WTC11 (cell line): ENCODE data around the gene JAZF1. TPM values are rescaled to one million over a fixed set of nuclear protein-coding genes. Genes with fewer than 3 reads are reported as not detected.

Experiments
- ATAC-seq: fragments of 200-7000 bp; cut with Tn5 transposase; 2 replicates; pipeline ENCODE4 v1.10.0; 2021; ENCODE audit warnings: mild to moderate bottlenecking, moderate library complexity
- CTCF ChIA-PET: fragments of 300-600 bp; sonication (Branson Sonifier 250); formaldehyde crosslinking; loops from one replicate; lab custom pipeline; 2021; ENCODE audit warnings: antibody characterized with exemption; lab: Charles Lee
- POLR2A ChIA-PET: fragments of 350-600 bp; sonication (Branson Sonifier 250); formaldehyde crosslinking; loops from one replicate; lab custom pipeline; 2021; ENCODE audit warnings: antibody characterized with exemption; lab: Charles Lee
- DNase-seq: peaks from one replicate; pipeline ENCODE4 v3.0.0; 2021; ENCODE audit warnings: low spot score
- H3K27ac Mint-ChIP-seq: 2 replicates; pipeline ENCODE4 v1.8.0; 2021; ENCODE audit warnings: mixed read lengths
- H3K27me3 Mint-ChIP-seq: 2 replicates; pipeline ENCODE4 v1.8.0; 2021; ENCODE audit warnings: low read depth, mild to moderate bottlenecking, moderate library complexity, mixed read lengths
- H3K36me3 Mint-ChIP-seq: 2 replicates; pipeline ENCODE4 v1.8.0; 2021; ENCODE audit warnings: mixed read lengths
- H3K4me1 Mint-ChIP-seq: 2 replicates; pipeline ENCODE4 v1.8.0; 2022; ENCODE audit warnings: mixed read lengths
- H3K4me3 Mint-ChIP-seq: 2 replicates; pipeline ENCODE4 v1.8.0; 2021; ENCODE audit warnings: mild to moderate bottlenecking, moderate library complexity, mixed read lengths
- H3K9me3 Mint-ChIP-seq: 2 replicates; pipeline ENCODE4 v1.8.0; 2021; ENCODE audit warnings: mixed read lengths
- ARID4B ChIP-seq: sonication (generic); formaldehyde crosslinking; IDR thresholded peaks from 2 replicates; pipeline ENCODE4 v1.8.0; 2023; ENCODE audit warnings: missing genetic modification reagents, mild to moderate bottlenecking, borderline replicate concordance
- ATF1 ChIP-seq: sonication (generic); formaldehyde crosslinking; IDR thresholded peaks from 2 replicates; pipeline ENCODE4 v1.8.1; 2023; ENCODE audit warnings: mild to moderate bottlenecking, moderate library complexity, missing genetic modification reagents
- ATF6 ChIP-seq: sonication (generic); formaldehyde crosslinking; IDR thresholded peaks from 2 replicates; pipeline ENCODE4 v1.8.1; 2023; ENCODE audit warnings: mild to moderate bottlenecking, missing genetic modification reagents
- FOXJ3 ChIP-seq: sonication (generic); formaldehyde crosslinking; IDR thresholded peaks from 2 replicates; pipeline ENCODE4 v1.9.0; 2021; ENCODE audit warnings: missing genetic modification reagents, mild to moderate bottlenecking, borderline replicate concordance
- FOXP1 ChIP-seq: sonication (generic); formaldehyde crosslinking; IDR thresholded peaks from 2 replicates; pipeline ENCODE4 v1.8.0; 2022; ENCODE audit warnings: missing genetic modification reagents, mild to moderate bottlenecking, moderate library complexity, borderline replicate concordance
- GABPB1 ChIP-seq: sonication (generic); formaldehyde crosslinking; IDR thresholded peaks from 2 replicates; pipeline ENCODE4 v1.8.1; 2023; ENCODE audit warnings: mild to moderate bottlenecking, missing genetic modification reagents
- GRHL2 ChIP-seq: fragments of 250-450 bp; sonication (Bioruptor Pico); IDR thresholded peaks from 2 replicates; pipeline ENCODE4 v1.8.0; 2022; ENCODE audit warnings: mild to moderate bottlenecking, moderate library complexity; ENCODE audit not compliant: insufficient replicate concordance, severe bottlenecking
- GTF2I ChIP-seq: fragments of 250-450 bp; sonication (Bioruptor Pico); conservative IDR thresholded peaks from 2 replicates; pipeline ENCODE4 v1.4.0; 2021; ENCODE audit warnings: mild to moderate bottlenecking
- HMGXB4 ChIP-seq: sonication (generic); formaldehyde crosslinking; IDR thresholded peaks from 2 replicates; pipeline ENCODE4 v1.8.1; 2023; ENCODE audit warnings: mild to moderate bottlenecking, moderate library complexity, missing genetic modification reagents
- MYBL2 ChIP-seq: sonication (generic); formaldehyde crosslinking; IDR thresholded peaks from 2 replicates; pipeline ENCODE4 v1.8.1; 2023; ENCODE audit warnings: mild to moderate bottlenecking, moderate library complexity, missing genetic modification reagents
- NFATC4 ChIP-seq: fragments of 250-450 bp; sonication (Bioruptor Pico); IDR thresholded peaks from 2 replicates; pipeline ENCODE4 v1.9.0; 2021; ENCODE audit warnings: mild to moderate bottlenecking
- NR1H2 ChIP-seq: sonication (generic); formaldehyde crosslinking; IDR thresholded peaks from 2 replicates; pipeline ENCODE4 v1.9.0; 2021; ENCODE audit warnings: mild to moderate bottlenecking, moderate library complexity, missing genetic modification reagents
- SOX15 ChIP-seq: fragments of 250-450 bp; sonication (Bioruptor Pico); IDR thresholded peaks from 2 replicates; pipeline ENCODE4 v1.9.0; 2021; ENCODE audit warnings: mild to moderate bottlenecking
- ZNF219 ChIP-seq: sonication (generic); formaldehyde crosslinking; IDR thresholded peaks from 2 replicates; pipeline ENCODE4 v1.8.0; 2023; ENCODE audit warnings: missing genetic modification reagents, mild to moderate bottlenecking, borderline replicate concordance
- ZNF423 ChIP-seq: fragments of 250-450 bp; sonication (Bioruptor Pico); IDR thresholded peaks from 2 replicates; pipeline ENCODE4 v2.1.2; 2022; ENCODE audit warnings: mild to moderate bottlenecking, moderate library complexity
- ZNF671 ChIP-seq: fragments of 250-450 bp; sonication (Bioruptor Pico); IDR thresholded peaks from 2 replicates; pipeline ENCODE4 v1.8.0; 2021; ENCODE audit warnings: mild to moderate bottlenecking
- total RNA-seq: library from RNA; stranded (reverse); gene quantifications from 3 replicates; pipeline ENCODE4 v1.2.3, GENCODE V29; 2021
- TF ChIP-seq, protein P1 (sequence below): fragments of 250-450 bp; sonication (Bioruptor Pico); IDR thresholded peaks from 2 replicates; pipeline ENCODE4 v1.9.0; 2021; ENCODE audit warnings: mild to moderate bottlenecking, borderline replicate concordance
- TF ChIP-seq, protein P2 (sequence below): sonication (generic); formaldehyde crosslinking; IDR thresholded peaks from 2 replicates; pipeline ENCODE4 v1.8.0; 2022; ENCODE audit warnings: mild to moderate bottlenecking, missing genetic modification reagents
- TF ChIP-seq, protein P3 (sequence below): sonication (generic); formaldehyde crosslinking; IDR thresholded peaks from 2 replicates; pipeline ENCODE4 v1.8.1; 2022; ENCODE audit warnings: low read depth, mild to moderate bottlenecking, moderate library complexity, missing genetic modification reagents, borderline replicate concordance
- TF ChIP-seq, protein P4 (sequence below): sonication (generic); formaldehyde crosslinking; IDR thresholded peaks from 2 replicates; pipeline ENCODE4 v1.8.1; 2022; ENCODE audit warnings: low read depth, missing genetic modification reagents, borderline replicate concordance

JAZF1 gene
- total RNA-seq, 1 experiment from 2014 or later, result 19.0 TPM

DNA sequence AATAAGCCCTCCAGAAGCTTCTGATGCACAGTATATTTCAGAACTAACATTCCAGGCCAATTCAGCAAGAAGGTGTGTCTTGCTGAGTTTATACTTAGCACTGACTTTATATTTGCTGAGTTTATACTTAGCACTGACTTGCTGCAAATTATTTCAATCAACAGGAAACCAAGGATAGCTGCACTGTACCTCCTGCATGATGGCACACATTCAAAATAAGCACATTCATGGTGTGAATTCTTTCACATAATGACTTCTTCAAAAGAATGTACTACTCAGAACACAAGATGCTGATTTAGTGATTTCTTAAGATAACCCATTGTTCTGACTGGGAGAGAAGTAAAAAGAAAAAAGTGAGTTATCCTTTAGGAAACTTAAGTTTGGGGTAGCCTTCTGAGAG lies 52.0 kb downstream of the JAZF1 start:
- CTCF ChIA-PET, result interaction anchor here (0.8 kb wide), 1 partner anchor 16 kb away, joined by 3 read pairs; no protein-coding TSS in a partner anchor
- ATAC-seq, result no peak
- H3K9me3 Mint-ChIP-seq, result 0 out of 2 replicates have a peak, but pooled peaks cover 6% of the 10 kb centered on the region
- H3K4me1 Mint-ChIP-seq, result peaks cover 52% of the 10 kb centered on the region
- H3K4me3 Mint-ChIP-seq, result no peak overlapping the region
- POLR2A ChIA-PET, result no interaction called here
- H3K27ac Mint-ChIP-seq, result no peak overlapping the region
- H3K36me3 Mint-ChIP-seq, result peaks cover 9% of the 10 kb centered on the region
- no peak for TF ChIP-seq GRHL2
- no peak for TF ChIP-seq ZNF219 (CRISPR knock-in tag)
- TF ChIP-seq ATF1 (CRISPR knock-in tag), result no peak
- no peak for TF ChIP-seq ATF6 (CRISPR knock-in tag)
- no peak for TF ChIP-seq FOXP1
- no peak for TF ChIP-seq MYBL2 (CRISPR knock-in tag)
- no peak for TF ChIP-seq NFATC4 (CRISPR knock-in tag)
- TF ChIP-seq ZNF423, result no peak
- TF ChIP-seq, protein P1, sequence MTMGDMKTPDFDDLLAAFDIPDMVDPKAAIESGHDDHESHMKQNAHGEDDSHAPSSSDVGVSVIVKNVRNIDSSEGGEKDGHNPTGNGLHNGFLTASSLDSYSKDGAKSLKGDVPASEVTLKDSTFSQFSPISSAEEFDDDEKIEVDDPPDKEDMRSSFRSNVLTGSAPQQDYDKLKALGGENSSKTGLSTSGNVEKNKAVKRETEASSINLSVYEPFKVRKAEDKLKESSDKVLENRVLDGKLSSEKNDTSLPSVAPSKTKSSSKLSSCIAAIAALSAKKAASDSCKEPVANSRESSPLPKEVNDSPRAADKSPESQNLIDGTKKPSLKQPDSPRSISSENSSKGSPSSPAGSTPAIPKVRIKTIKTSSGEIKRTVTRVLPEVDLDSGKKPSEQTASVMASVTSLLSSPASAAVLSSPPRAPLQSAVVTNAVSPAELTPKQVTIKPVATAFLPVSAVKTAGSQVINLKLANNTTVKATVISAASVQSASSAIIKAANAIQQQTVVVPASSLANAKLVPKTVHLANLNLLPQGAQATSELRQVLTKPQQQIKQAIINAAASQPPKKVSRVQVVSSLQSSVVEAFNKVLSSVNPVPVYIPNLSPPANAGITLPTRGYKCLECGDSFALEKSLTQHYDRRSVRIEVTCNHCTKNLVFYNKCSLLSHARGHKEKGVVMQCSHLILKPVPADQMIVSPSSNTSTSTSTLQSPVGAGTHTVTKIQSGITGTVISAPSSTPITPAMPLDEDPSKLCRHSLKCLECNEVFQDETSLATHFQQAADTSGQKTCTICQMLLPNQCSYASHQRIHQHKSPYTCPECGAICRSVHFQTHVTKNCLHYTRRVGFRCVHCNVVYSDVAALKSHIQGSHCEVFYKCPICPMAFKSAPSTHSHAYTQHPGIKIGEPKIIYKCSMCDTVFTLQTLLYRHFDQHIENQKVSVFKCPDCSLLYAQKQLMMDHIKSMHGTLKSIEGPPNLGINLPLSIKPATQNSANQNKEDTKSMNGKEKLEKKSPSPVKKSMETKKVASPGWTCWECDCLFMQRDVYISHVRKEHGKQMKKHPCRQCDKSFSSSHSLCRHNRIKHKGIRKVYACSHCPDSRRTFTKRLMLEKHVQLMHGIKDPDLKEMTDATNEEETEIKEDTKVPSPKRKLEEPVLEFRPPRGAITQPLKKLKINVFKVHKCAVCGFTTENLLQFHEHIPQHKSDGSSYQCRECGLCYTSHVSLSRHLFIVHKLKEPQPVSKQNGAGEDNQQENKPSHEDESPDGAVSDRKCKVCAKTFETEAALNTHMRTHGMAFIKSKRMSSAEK (CRISPR knock-in tag), result no peak
- TF ChIP-seq, protein P2, sequence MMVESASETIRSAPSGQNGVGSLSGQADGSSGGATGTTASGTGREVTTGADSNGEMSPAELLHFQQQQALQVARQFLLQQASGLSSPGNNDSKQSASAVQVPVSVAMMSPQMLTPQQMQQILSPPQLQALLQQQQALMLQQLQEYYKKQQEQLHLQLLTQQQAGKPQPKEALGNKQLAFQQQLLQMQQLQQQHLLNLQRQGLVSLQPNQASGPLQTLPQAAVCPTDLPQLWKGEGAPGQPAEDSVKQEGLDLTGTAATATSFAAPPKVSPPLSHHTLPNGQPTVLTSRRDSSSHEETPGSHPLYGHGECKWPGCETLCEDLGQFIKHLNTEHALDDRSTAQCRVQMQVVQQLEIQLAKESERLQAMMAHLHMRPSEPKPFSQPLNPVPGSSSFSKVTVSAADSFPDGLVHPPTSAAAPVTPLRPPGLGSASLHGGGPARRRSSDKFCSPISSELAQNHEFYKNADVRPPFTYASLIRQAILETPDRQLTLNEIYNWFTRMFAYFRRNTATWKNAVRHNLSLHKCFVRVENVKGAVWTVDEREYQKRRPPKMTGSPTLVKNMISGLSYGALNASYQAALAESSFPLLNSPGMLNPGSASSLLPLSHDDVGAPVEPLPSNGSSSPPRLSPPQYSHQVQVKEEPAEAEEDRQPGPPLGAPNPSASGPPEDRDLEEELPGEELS, result no peak
- no peak for TF ChIP-seq NR1H2 (CRISPR knock-in tag)
- TF ChIP-seq GABPB1 (CRISPR knock-in tag), result no peak
- TF ChIP-seq FOXJ3 (CRISPR knock-in tag), result no peak
- TF ChIP-seq SOX15 (CRISPR knock-in tag), result no peak
- no peak for TF ChIP-seq ARID4B (CRISPR knock-in tag)
- TF ChIP-seq, protein P3, sequence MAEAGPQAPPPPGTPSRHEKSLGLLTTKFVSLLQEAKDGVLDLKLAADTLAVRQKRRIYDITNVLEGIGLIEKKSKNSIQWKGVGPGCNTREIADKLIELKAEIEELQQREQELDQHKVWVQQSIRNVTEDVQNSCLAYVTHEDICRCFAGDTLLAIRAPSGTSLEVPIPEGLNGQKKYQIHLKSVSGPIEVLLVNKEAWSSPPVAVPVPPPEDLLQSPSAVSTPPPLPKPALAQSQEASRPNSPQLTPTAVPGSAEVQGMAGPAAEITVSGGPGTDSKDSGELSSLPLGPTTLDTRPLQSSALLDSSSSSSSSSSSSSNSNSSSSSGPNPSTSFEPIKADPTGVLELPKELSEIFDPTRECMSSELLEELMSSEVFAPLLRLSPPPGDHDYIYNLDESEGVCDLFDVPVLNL, result no peak
- TF ChIP-seq, protein P4, sequence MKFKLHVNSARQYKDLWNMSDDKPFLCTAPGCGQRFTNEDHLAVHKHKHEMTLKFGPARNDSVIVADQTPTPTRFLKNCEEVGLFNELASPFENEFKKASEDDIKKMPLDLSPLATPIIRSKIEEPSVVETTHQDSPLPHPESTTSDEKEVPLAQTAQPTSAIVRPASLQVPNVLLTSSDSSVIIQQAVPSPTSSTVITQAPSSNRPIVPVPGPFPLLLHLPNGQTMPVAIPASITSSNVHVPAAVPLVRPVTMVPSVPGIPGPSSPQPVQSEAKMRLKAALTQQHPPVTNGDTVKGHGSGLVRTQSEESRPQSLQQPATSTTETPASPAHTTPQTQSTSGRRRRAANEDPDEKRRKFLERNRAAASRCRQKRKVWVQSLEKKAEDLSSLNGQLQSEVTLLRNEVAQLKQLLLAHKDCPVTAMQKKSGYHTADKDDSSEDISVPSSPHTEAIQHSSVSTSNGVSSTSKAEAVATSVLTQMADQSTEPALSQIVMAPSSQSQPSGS (CRISPR knock-in tag), result no peak
- TF ChIP-seq ZNF671, result no peak
- TF ChIP-seq GTF2I, result no peak
- TF ChIP-seq HMGXB4 (CRISPR knock-in tag), result no peak
- TF ChIP-seq, all 79 proteins: peak for 0
- DNase-seq, result no peak
- H3K27me3 Mint-ChIP-seq, result peaks cover 51% of the 10 kb centered on the region
